Measurements from ENCODE around the gene USP32. TPM values are rescaled to one million over a fixed set of nuclear protein-coding genes. Genes with fewer than 3 reads are reported as not detected.
"Not testable (repeated sequence)": the region's sequence is repeated elsewhere in the genome, so short reads cannot be mapped to it uniquely, and the experiment has no call there.

Gene USP32
- polyA plus RNA-seq, 1 experiment = 23.8 TPM

DNA sequence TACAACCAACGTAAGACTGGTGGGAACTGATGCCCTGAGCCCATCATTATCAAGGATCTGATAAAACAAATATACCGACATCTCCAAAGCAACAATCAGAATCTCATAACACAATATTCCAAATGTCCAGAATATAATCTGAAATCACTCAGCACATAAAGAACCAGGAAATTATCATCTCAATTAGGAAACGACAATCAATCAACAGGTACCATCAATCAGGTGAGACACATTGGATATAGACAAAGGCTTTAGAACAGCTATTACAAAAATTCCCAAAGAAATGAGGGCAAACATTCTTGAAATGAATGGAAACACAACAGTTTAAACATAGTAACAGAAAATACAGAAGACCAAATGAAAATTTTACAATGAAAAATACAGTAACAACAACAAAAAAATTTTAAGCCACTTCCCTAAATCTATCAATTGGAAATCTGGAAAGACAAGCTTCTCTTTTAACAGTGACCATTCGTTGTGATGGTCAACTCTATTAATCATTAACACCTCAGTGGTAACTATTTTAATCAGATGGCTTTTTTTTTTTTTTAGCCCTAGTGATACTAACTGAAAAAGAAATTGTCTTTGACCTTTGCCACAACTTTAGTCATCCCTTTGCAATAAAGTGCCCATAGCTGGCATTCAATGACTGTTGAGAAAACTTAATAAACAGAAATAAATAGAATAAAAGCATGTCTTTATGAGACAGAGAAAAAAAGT is 70.4 kb downstream of the USP32 start:
- ChIA-PET POLR2A (no interaction called here), CTCF (interaction anchor here (1.4 to 1.6 kb wide), 2 partner anchors 13 to 20 kb away, joined by 3 read pairs; no protein-coding TSS in a partner anchor)
- no peaks in the 10 kb centered on the region for H3K27me3 ChIP-seq (ENCODE audit: control insufficient read depth, insufficient read depth, low read length)
- no peak overlapping the region for H3K4me3 ChIP-seq (ENCODE audit: low read depth, low read length)
- DNase-seq (ENCODE audit: low read depth) = no peak
- H3K36me3 ChIP-seq (ENCODE audit: control insufficient read depth, insufficient read depth, low read length) = no peaks in the 10 kb centered on the region
- TF ChIP-seq, protein P1, sequence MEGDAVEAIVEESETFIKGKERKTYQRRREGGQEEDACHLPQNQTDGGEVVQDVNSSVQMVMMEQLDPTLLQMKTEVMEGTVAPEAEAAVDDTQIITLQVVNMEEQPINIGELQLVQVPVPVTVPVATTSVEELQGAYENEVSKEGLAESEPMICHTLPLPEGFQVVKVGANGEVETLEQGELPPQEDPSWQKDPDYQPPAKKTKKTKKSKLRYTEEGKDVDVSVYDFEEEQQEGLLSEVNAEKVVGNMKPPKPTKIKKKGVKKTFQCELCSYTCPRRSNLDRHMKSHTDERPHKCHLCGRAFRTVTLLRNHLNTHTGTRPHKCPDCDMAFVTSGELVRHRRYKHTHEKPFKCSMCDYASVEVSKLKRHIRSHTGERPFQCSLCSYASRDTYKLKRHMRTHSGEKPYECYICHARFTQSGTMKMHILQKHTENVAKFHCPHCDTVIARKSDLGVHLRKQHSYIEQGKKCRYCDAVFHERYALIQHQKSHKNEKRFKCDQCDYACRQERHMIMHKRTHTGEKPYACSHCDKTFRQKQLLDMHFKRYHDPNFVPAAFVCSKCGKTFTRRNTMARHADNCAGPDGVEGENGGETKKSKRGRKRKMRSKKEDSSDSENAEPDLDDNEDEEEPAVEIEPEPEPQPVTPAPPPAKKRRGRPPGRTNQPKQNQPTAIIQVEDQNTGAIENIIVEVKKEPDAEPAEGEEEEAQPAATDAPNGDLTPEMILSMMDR (IDR thresholded peaks at IDR 0.05; ENCODE audit: insufficient read depth, low read depth, low read length) = no peak

GRCh38 chr17:60318830-60319229 is 73.1 kb downstream of the USP32 start:
- DNase-seq (ENCODE audit: low read depth) = no peak
- no peak overlapping the region for H3K4me3 ChIP-seq (ENCODE audit: low read depth, low read length)
- H3K27me3 ChIP-seq (ENCODE audit: control insufficient read depth, insufficient read depth, low read length) = no peaks in the 10 kb centered on the region
- TF ChIP-seq, protein P1 (IDR thresholded peaks at IDR 0.05; ENCODE audit: insufficient read depth, low read depth, low read length) = no peak
- POLR2A ChIA-PET = no interaction called here
- CTCF ChIA-PET = no interaction called here
- no peaks in the 10 kb centered on the region for H3K36me3 ChIP-seq (ENCODE audit: control insufficient read depth, insufficient read depth, low read length)

DNA sequence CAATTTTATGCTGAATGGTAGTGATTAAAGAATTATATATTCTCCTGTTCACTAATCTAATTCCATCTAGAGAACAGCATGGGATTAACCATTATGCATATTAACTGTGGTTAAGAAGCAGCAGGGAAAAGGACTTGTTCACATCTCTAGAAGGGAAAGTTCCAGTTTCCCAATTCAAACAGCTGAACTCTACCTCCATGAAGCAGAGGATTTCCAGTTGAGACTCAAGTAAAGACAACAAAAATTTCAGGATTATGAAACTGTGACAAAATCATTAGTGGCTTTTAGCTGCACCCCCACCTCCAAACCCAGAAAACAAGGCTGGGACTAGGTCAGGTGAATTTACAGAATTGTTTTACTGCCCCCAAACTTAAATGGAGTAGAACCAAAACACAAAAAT is 73.6 kb downstream of the USP32 start:
- DNase-seq (ENCODE audit: low read depth) = no peak
- TF ChIP-seq, protein P1 (IDR thresholded peaks at IDR 0.05; ENCODE audit: insufficient read depth, low read depth, low read length) = no peak
- H3K36me3 ChIP-seq (ENCODE audit: control insufficient read depth, insufficient read depth, low read length) = no peaks in the 10 kb centered on the region
- H3K4me3 ChIP-seq (ENCODE audit: low read depth, low read length) = no peak overlapping the region
- no peaks in the 10 kb centered on the region for H3K27me3 ChIP-seq (ENCODE audit: control insufficient read depth, insufficient read depth, low read length)
- CTCF ChIA-PET = no interaction called here
- POLR2A ChIA-PET = no interaction called here

DNA sequence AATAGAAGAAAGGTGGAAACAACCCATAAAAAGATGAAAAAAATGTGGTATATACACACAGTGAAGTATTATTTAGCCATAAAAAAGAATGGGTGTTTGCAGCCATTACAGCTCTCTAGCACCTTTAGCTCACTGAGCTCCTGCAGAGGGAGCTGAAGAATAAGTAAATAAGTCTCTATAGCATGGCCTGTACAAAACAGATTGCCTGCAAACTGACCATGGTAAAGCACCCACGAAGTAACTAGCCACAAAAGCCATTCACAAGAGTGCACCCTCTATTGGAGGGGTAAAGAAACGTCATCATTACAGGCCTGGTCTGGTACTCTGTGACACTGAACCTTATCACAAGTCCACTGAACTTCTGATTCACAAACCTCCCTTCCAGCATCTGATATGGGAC is 76.3 kb downstream of the USP32 start:
- no peak for DNase-seq (ENCODE audit: low read depth)
- CTCF ChIA-PET = no interaction called here
- H3K27me3 ChIP-seq (ENCODE audit: control insufficient read depth, insufficient read depth, low read length) = no peaks in the 10 kb centered on the region
- POLR2A ChIA-PET = no interaction called here
- no peak overlapping the region for H3K4me3 ChIP-seq (ENCODE audit: low read depth, low read length)
- H3K36me3 ChIP-seq (ENCODE audit: control insufficient read depth, insufficient read depth, low read length) = no peaks in the 10 kb centered on the region
- TF ChIP-seq, protein P1 (IDR thresholded peaks at IDR 0.05; ENCODE audit: insufficient read depth, low read depth, low read length) = no peak

GRCh38 chr17:60314900-60315299 is 77.0 kb downstream of the USP32 start:
- CTCF ChIA-PET; DNase-seq (ENCODE audit: low read depth); H3K27me3 ChIP-seq (ENCODE audit: control insufficient read depth, insufficient read depth, low read length); POLR2A ChIA-PET; H3K4me3 ChIP-seq (ENCODE audit: low read depth, low read length); H3K36me3 ChIP-seq (ENCODE audit: control insufficient read depth, insufficient read depth, low read length): not testable (repeated sequence)

DNA sequence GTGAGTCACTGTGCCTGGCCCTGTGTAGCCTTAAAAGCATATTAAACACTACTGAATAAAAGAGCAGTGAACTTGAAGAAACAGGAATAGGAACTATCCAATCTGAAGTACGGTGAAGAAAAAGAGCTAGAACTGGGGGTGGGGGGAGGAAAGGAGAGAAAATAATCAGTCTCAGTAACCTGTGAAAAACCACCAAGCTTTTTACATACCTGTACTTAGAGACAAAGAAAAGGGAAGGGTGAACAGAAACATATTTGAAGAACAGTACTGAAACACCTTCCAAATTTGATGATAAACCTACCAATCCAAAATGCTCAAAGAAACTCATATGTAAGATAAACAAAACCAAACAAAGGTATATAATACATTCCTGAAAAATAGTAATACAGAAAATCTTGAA is 77.5 kb downstream of the USP32 start:
- Histone ChIP-seq H3K4me3 (ENCODE audit: low read depth, low read length) (no peak overlapping the region), H3K36me3 (ENCODE audit: control insufficient read depth, insufficient read depth, low read length) (no peaks in the 10 kb centered on the region), H3K27me3 (ENCODE audit: control insufficient read depth, insufficient read depth, low read length) (no peaks in the 10 kb centered on the region)
- DNase-seq (ENCODE audit: low read depth) = no peak
- ChIA-PET POLR2A (no interaction called here), CTCF (no interaction called here)
- TF ChIP-seq, protein P1 (IDR thresholded peaks at IDR 0.05; ENCODE audit: insufficient read depth, low read depth, low read length) = no peak
